DOHH2 (cell line): Measurements from ENCODE around the gene OR4D1.

Source experiments
- EZH2phosphoT487 ChIP-seq: fragments of 200-600 bp; sonication (generic); IDR thresholded peaks from 2 replicates; pipeline ENCODE4 v1.6.1; 2017; ENCODE audit warnings: borderline replicate concordance, mild to moderate bottlenecking, antibody characterized with exemption, low read length, moderate library complexity, mixed read lengths
- TF ChIP-seq, protein P1 (sequence below): fragments of 200-600 bp; sonication (generic); IDR thresholded peaks from one replicate; pipeline ENCODE4 v1.5.1; 2014; ENCODE audit warnings: antibody characterized with exemption, mild to moderate bottlenecking, low read depth, low read length; ENCODE audit not compliant: poor library complexity, severe bottlenecking

DNA sequence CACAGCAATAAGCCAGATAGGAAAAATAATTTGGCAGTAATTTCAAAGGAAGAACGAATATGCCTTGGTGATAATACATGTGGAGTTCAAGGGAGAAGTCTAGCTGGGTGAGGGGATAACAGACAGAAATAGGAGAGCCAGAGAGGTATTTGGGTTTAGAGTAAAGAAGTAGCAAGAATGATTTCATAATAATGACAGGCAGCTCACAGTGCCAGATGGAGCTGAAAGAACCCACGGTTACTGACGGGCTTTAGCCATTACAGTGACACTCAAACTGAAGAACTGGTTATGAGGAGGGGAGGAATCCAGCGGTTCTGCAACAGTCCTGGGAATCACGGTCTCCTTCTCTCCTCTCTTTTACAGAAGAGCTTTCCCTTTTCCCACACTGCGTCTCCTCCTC is 2.2 kb downstream of the OR4D1 start:
- TF ChIP-seq, protein P1, sequence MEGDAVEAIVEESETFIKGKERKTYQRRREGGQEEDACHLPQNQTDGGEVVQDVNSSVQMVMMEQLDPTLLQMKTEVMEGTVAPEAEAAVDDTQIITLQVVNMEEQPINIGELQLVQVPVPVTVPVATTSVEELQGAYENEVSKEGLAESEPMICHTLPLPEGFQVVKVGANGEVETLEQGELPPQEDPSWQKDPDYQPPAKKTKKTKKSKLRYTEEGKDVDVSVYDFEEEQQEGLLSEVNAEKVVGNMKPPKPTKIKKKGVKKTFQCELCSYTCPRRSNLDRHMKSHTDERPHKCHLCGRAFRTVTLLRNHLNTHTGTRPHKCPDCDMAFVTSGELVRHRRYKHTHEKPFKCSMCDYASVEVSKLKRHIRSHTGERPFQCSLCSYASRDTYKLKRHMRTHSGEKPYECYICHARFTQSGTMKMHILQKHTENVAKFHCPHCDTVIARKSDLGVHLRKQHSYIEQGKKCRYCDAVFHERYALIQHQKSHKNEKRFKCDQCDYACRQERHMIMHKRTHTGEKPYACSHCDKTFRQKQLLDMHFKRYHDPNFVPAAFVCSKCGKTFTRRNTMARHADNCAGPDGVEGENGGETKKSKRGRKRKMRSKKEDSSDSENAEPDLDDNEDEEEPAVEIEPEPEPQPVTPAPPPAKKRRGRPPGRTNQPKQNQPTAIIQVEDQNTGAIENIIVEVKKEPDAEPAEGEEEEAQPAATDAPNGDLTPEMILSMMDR, result no peak
- TF ChIP-seq EZH2phosphoT487, result no peak
